Endothelial cell (in vitro differentiated cells): Measurements from ENCODE around the gene PLD4. TPM values are rescaled to one million over a fixed set of nuclear protein-coding genes. Genes with fewer than 3 reads are reported as not detected.

Experiments used
- DNase-seq: peaks from one replicate; pipeline ENCODE4 v3.0.0; 2021; ENCODE audit warnings: low spot score
- H3K27ac Mint-ChIP-seq: one replicate; pipeline ENCODE4 v1.8.0; 2021; ENCODE audit warnings: mixed read lengths, inconsistent platforms; ENCODE audit not compliant: unreplicated experiment
- H3K27me3 Mint-ChIP-seq: one replicate; pipeline ENCODE4 v1.8.0; 2021; ENCODE audit warnings: mild to moderate bottlenecking, moderate library complexity, mixed read lengths, inconsistent platforms; ENCODE audit not compliant: unreplicated experiment
- H3K36me3 Mint-ChIP-seq: one replicate; pipeline ENCODE4 v1.8.0; 2021; ENCODE audit warnings: mild to moderate bottlenecking, low read depth, mixed read lengths, inconsistent platforms; ENCODE audit not compliant: unreplicated experiment
- H3K4me1 Mint-ChIP-seq: one replicate; pipeline ENCODE4 v1.8.0; 2021; ENCODE audit warnings: mild to moderate bottlenecking, mixed read lengths, inconsistent platforms; ENCODE audit not compliant: unreplicated experiment
- H3K4me3 Mint-ChIP-seq: one replicate; pipeline ENCODE4 v1.8.0; 2021; ENCODE audit warnings: mild to moderate bottlenecking, mixed read lengths, inconsistent platforms; ENCODE audit not compliant: unreplicated experiment
- H3K9me3 Mint-ChIP-seq: one replicate; pipeline ENCODE4 v1.8.0; 2021; ENCODE audit warnings: mixed read lengths, inconsistent platforms; ENCODE audit not compliant: unreplicated experiment
- CTCF ChIP-seq: fragments of 200-600 bp; sonication (generic); IDR thresholded peaks from one replicate; pipeline ENCODE4 v1.5.0; 2021; ENCODE audit warnings: antibody characterized with exemption; ENCODE audit not compliant: unreplicated experiment
- total RNA-seq: library from RNA; stranded (reverse); fragmentation: NEBNext Ultra II Directional; extraction: Animal tissue kit (Norgen Biotek cat#: 25700); gene quantifications from one replicate; pipeline ENCODE4 v1.2.1, GENCODE V29; 2021; ENCODE audit not compliant: unreplicated experiment

Gene PLD4
- total RNA-seq, 1 donor from 2014 or later, result 1.3 TPM

DNA sequence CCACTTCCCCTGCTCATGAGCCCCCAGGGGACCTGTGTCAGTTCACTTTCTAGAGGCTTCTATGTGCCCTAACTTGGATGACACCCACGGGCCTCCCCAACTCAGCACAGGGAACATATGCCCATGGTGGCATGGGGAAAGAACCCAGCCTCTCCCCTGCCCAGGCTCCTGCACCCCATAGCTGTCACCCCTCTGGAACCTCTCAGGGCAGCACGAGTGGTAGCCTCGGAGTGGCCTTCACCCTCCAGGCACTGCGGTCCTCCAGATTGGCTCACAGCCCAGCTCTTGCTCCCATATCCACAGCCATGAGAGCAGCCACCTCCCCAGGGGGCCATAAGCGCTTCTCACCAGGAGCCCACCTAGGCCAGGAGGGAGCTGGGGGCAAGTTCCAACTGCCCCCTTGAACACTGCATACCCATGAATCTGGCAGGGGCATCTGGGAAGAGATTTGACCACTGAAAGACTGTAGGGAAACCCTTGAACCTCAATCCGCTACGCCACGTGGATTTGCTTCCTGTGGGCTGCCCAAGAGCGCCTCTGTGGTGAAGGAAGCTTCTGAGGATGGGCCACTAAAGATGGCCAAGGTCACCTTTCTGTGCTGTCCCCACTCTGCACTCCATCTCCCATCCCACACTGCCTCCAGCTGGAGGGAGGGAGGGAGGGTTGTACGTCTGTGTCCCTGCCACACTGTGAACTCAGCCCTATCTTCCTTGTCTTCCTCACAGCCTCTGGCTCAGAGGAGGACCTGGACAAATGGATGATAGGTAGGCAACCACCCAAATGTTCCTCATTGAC is 11.9 kb downstream of the PLD4 start:
- no peak for DNase-seq
- peaks cover 21% of the 10 kb centered on the region for H3K27me3 Mint-ChIP-seq
- H3K4me1 Mint-ChIP-seq, result peaks cover 10% of the 10 kb centered on the region
- no peak for TF ChIP-seq CTCF
- no peak overlapping the region for H3K4me3 Mint-ChIP-seq
- H3K9me3 Mint-ChIP-seq, result no peaks in the 10 kb centered on the region
- H3K36me3 Mint-ChIP-seq, result peaks cover 16% of the 10 kb centered on the region
- H3K27ac Mint-ChIP-seq, result no peak overlapping the region

DNA sequence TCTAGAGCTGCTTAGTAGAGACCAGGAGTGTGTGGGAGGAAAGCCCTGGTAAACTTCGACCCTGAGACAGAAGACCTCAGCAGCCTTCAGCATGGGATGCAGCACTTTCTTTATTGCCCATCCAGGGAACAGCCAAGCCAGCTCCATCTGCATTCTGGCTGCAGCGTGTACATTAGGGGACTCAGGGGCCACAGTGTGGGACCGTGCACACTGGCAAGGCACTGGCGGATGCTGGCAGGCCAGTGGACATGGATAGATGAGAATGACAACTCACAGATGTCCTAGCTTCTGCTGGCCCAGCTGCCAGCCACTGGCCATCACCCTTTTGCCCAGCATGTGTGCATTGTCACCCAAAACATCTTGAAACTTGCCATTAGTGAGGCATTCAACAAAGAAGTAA is 12.5 kb downstream of the PLD4 start:
- H3K27me3 Mint-ChIP-seq, result peaks cover 20% of the 10 kb centered on the region
- DNase-seq, result no peak
- H3K36me3 Mint-ChIP-seq, result peaks cover 16% of the 10 kb centered on the region
- no peak overlapping the region for H3K4me3 Mint-ChIP-seq
- no peaks in the 10 kb centered on the region for H3K9me3 Mint-ChIP-seq
- peaks cover 10% of the 10 kb centered on the region for H3K4me1 Mint-ChIP-seq
- no peak for TF ChIP-seq CTCF
- H3K27ac Mint-ChIP-seq, result no peak overlapping the region

DNA sequence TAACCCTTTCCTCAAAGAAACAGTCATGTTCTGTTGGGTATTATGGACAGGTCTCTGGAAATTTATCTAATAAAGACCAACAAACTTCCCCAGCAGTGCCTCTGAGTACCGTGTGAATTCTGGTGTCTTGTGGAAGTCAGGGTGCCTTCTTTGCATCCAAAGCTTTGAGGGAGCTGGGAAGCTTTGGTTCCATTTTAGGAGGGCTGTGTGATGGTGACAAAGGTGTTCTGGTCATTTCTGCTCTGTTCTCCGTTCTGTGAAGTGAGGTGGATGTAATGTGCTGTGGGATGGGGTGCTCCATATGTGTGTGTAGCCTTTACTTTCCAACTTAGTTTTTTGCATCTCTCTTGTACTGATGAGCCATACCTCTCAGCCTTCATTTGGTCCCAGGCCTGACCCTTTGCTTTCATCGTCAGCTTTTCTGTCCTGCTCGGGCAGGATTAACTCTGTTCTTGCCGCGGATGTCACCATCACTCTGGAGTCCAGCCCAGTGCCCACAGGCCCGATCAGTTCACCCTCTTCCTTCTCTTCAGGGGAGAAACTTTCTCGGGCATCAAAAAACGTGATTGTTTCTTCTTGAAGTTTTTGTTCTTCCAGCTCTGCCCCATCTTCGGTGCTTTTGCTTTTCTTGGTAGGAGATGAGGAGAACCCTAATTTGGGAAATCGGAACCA is 13.2 kb downstream of the PLD4 start:
- TF ChIP-seq CTCF, result no peak
- Mint-ChIP-seq H3K27me3 (peaks cover 21% of the 10 kb centered on the region), H3K4me3 (peak overlapping the region; percentile 32), H3K4me1 (peaks cover 10% of the 10 kb centered on the region), H3K9me3 (no peaks in the 10 kb centered on the region), H3K27ac (no peak overlapping the region), H3K36me3 (peaks cover 16% of the 10 kb centered on the region)
- DNase-seq, result no peak

DNA sequence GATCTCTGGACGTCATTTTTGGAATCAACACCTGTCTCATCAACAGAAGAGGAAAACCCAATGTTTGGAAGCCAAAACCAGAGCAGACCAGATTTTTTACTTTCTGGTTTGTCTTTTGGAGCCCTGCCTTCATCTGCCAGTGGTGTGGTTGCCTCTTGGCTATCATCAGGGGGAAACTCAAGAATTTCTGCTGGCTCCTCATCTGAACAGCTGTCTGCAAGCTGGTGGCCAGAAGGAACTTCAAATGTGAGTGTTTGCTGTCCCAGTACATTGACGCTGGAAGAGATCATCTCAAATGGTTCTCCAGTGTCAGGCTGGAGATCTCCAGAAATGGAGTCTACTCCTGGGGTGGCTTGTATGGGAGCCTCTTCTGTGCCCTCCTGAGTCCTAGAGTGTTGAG is 13.8 kb downstream of the PLD4 start:
- Mint-ChIP-seq H3K27ac (no peak overlapping the region), H3K4me1 (peaks cover 10% of the 10 kb centered on the region)
- TF ChIP-seq CTCF, result no peak

GRCh38 chr14:104938960-104939359 is 14.3 kb downstream of the PLD4 start:
- no peak overlapping the region for H3K4me3 Mint-ChIP-seq
- H3K36me3 Mint-ChIP-seq, result peaks cover 16% of the 10 kb centered on the region
- peaks cover 21% of the 10 kb centered on the region for H3K27me3 Mint-ChIP-seq
- no peak for DNase-seq
- H3K27ac Mint-ChIP-seq, result no peak overlapping the region
- H3K4me1 Mint-ChIP-seq, result peaks cover 10% of the 10 kb centered on the region
- no peak for TF ChIP-seq CTCF
- H3K9me3 Mint-ChIP-seq, result no peaks in the 10 kb centered on the region

More for the DNA sequence above, 13.8 kb downstream of the PLD4 start:
- Mint-ChIP-seq H3K4me3 (no peak overlapping the region), H3K9me3 (no peaks in the 10 kb centered on the region), H3K36me3 (peaks cover 16% of the 10 kb centered on the region), H3K27me3 (peaks cover 21% of the 10 kb centered on the region)
- no peak for DNase-seq
